Myocyte (in vitro differentiated cells): Measurements from ENCODE around the gene CHPF. TPM values are rescaled to one million over a fixed set of nuclear protein-coding genes. Genes with fewer than 3 reads are reported as not detected.
A peak's percentile ranks its signal among the peaks of the same experiment; 100 is the strongest.

Experiments
- DNase-seq: peaks from one replicate; pipeline ENCODE4 v3.0.0-alpha.2; 2012; ENCODE audit warnings: low read depth
- total RNA-seq: library from RNA; depleted of rRNA; stranded (reverse); fragments of >200 nt; gene quantifications from 2 replicates; pipeline ENCODE4 v1.2.3, GENCODE V29; 2014

Gene CHPF
- total RNA-seq, 1 donor from 2014 or later = 388 TPM

DNA sequence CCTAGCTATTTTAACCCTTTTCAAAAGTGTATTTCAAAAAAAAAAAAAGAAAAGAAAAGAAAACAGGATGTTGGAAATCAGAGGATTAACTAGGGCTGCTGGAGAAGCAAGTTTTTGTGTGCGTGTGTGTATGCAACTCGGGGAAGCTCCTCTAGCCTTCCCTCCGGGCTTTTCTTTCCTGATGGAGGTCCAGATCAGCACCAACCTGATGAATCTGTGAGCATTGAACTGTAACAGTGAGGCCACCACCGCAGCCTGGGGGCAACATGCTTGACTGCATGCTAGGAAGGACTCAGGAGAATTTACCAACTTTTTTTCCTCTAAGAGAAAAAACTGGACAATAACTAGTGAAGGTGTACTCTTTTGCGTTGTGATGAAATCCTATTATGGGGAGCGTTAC, 25.4 kb upstream of the CHPF start:
- no peak for DNase-seq

DNA sequence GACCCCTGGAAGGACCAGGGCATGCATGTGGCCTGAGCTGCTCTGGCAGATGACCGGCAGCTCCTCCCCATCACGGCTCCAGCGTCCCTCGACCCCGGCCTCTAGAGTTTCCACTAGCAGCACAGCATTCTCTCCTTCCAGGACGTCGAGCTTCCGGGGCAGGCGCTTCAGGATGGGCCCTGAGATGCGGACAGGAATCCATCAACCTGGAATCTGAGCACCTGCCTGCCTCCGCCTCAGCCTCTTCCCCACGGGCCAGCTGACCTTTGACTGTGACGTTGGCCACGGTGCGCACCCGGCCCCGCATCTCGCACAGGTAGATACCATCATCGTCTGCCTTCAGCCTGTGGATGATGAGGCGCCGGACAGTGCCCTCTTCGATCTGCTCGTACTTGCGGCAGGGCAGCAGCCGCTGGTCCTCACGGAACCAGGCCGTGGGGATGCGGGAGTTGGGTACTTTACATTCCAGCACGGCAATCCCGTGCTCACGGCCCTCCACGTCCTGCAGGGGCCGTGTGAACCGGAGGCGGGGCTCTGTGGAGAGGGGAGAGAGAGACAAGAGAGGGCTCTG, 24.3 kb upstream of the CHPF start:
- no peak for DNase-seq

DNA sequence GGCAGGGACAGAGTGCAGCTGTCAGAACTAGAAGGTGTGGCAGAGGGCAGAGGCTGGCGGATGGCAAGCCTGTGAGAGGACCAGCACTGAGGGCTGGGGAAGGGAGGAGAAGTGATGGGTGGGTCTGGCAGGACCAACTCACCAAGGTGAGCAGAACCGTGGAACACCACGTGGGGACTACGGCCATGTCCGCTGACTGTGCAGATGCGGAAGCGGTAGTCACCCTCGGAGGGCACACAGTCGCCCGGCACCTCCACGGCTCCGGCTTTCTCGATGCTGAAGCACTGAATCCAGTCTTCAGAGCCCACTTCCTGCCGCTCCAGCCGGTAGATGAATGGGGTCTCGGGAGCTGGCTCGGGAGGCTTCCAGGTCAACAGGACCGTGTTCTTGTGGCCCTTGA, 23.5 kb upstream of the CHPF start:
- no peak for DNase-seq

DNA sequence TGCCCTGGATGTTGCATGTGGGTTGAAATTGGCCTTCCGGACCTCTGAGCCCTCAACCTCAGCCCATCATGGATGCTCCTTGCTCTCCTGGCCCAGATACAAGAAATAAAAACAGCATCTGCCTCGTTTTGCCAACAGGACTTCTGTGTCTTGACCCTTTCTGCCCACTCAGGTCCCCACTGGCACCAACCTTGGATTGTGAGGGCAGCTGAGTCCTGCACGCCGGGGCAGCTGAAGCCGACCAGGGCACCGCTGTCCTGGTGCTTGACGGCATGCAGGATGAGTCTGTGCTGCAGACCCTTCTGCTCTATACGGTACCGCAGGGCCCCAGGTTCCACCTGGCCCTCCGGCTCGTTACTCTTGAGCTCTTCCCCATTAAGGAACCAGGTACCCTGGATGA, 23.0 kb upstream of the CHPF start:
- DNase-seq = no peak

DNA sequence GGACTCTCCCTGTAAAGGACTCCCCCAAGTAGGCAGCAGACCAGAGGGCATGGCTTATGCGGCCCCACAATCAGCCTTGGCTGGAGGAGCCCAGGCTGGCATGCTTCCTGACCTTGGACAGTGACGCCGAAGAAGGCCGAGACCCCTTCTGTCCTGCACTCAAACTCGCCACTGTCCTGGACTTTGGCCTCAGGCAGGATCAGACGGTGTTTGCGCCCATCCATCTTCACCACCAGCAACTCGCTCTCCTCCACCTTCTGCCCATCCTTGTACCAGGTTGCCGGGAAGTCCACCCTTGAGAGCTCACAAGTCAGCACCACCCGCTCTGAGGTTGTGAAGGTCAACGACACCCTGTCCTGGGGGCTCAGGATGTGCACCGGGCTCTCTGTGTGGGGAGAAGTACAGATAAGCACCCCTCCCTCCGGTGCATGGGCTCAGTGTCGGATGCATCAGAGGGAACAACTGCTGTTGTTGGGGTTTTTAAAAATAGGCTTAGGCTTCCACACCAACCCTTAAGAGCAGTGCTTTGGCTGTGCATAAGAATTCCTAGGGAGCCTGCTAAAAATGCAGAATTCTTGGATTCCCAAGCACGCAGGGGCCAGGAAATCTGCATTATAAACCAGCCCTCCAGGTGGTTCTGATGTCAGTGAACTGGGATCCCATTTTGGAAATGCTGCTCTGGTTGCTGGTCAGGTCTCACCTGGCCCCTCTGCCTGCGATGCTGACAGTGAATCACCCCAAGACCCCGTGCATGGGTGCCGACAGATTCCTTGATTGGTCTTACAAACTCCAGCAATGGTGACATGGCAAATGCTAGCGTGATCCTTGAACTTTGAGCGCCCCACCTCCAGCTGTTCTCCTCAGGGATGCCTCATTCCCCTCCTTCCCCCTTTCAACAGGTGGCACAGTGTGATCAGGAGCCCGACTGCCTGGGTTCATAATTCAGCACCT, 21.8 kb upstream of the CHPF start:
- no peak for DNase-seq

DNA sequence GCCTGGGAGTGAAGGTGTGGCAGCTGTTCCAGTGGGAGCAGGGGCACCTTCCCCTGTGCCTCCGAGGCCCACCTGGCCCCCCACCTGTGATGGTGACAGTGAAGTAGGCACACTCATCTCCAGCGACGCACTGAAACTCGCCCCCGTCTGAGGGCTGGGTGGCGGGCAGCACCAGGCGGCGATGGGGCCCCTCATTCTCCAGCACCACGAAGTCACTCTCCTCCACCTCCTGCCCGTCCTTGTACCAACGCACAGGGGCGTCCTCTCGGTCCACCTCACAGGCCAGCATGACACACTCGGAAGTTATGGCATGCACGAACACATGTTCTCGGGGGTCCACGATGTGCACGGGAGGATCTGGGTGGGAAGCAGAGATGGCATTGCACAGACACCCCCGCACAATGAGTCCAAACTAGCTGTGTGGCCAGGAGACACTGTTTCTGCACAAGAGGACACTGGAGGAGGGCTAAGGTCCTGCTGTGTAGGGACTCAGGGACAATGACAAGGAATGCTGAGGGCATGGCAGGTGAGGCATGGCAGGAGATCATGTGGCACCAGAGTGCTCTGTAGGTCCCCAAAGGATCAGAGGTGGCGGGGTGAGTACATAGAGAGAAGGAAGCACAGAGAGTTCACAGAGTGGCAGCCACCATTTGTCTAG, 19.8 kb upstream of the CHPF start:
- DNase-seq = no peak

DNA sequence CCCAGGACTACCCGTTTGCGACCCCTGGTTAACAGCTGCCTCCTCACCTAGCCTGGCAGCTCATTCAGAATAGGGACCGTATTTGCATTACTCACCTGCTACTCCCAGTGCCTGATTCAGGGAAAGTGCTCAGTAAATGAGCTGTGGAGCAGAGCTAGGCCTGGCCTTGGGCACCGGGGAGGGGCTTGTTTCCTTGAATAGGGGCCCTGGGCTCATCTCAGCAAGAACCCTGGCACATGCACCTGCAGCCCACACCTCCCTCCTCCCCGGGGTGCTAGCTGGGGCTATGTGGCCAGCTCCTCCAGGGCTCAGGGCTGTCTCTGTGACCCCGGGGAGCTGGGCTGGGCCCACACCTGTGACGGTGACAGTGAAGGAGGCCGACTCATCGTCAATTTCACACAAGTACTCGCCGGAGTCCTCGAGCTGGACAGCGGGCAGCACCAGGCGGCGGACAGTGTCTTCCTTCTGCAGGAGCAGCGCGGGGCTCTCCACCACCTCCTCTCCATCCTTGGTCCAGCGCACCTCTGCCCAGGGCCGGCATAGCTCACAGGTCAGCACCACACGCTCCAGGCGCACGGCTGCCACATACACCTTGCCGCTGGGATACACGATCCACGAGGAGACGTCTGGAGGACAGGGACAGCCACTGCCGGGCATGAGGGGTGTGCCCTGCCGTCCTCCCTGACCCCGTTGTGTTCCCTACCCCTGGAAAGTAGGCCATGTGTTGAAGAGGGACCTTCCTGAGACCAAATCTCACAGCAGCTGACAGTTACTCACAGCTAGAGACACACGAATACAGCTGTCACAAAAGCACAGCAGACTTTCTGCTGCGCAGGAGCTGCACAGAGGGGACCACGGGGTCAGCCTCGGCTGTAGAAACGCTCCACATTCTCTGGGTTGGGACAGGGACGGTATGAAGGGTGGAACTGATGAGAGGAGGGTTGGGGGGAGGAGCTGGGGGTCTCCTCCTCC, 18.7 kb upstream of the CHPF start:
- peak; percentile 39 for DNase-seq

DNA sequence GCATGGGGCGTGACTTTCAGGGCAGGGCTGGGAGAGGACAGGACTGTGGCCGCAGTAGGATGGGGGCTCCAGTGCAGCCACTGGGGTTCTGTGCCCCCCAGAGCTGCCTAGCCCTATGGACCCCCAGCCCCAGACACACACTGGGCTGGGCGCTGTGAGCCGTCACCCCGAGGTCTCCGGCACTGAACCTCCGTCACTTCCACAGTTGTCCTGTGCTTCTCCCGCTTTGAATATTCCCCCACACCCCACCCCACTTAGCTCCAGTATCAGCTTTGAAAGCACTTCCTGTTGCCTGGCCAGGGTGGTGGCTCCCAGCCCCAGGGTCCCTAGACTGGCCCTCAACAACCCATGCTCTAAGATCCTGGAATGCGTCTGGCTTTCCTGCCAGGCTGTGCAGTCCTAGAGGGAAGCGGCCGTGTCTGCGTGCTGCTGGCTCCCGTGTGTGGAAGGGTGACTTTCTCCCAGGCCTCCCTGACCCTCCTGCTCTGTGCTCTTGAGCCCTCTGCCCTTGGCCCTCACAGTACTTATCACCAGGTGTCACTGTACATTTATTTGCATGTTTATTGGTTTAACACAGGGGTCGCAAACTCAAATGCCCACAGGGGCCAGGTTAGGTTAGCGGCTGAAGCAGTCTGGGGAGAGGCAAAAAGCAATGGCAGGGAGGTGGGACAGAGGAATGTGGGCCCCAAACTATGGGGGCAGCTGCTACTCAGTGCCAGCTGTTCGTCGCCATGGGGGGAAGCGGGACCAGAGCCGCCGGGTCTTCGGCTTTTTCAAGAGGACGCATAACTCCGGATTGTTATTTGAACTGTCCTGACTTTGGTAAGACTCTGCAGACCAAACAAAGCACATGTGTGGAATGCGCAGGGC, 17.8 kb upstream of the CHPF start:
- DNase-seq = no peak

DNA sequence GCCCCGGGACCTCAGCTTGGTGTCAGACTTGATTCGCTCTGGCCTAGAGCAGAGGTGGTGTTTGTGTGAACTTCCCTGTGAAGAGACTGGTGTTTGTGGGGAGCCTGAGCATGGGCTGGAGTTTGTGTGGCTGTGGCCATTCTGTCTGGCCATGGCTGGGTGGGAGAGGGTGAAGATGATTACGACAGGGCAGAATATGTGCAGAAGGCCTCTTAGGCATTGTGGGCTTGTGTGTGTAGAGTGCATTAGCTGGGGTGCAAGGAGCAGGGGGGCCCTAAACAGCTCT, 17.2 kb upstream of the CHPF start:
- no peak for DNase-seq

DNA sequence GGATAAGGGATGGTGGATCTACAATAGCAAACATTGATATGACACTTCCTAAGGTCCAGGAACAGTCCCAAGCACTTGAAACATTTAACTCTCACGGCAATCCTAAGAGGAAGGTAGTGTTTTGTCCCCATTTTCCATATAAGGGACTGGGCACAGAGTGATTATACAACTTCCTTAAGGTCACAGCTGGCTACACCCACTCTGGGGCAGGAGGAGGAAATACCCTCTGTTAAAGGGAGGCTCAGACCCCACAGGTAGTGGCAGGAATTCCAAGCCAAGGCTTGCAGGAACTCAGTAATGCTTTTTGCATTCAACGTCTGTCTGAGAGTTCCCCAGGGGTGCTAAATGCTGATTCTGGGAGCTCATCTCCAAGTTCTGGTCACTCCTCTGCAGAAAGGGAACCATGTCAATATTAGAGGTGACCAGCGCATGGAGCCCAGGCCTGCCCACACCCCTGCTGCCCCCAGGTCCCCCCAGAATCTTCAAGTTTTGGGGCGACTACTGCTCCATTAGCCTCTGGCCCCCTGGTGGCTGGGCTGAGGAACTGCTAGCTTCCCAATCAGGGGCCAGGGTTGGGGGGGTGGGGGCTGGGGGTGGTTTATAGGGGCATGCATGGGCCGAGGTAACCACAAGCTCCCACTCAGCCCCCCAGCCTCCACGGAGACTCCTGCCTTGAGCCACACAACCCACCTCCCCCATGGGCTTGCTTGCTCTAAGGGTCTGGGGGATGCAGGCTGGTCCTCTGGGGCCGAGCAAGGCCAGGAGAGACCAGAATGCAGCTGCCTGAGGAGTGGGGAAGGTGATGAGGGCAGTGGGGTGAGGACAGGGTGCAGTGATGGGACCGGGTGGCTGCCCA, 16.7 kb upstream of the CHPF start:
- no peak for DNase-seq

DNA sequence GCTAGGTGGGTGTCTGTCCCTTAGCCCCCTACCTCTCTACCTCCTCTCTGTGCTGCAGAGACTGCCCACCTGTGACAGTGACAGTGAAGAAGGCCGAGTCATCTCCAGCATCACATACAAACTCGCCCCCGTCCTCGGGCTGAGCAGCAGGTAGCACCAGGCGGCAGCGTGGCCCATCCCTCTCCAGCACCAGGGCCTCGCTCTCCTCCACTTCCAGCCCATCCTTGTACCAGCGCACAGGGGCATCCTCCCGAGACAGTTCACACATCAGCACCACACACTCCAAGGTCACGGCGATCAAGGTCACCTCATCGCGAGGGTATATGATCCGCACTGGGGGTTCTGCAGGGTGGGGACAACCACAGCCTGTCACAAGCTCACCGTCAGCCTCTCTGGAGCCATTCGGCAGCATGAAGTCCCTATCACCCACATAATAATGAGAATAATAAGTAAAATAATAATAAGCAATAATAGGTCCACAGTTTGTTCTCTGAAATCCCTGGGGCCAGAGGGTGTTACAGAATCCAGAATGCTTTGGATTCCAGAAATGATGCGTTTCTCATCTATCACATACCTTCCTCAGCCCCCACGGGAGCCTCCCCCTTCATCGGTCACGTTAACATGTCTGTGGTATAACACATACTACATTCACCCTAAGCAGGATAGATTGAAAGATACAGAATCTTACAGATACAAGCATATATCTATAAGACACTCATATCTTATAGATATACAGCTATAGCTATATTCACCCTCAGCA, 15.7 kb upstream of the CHPF start:
- no peak for DNase-seq

DNA sequence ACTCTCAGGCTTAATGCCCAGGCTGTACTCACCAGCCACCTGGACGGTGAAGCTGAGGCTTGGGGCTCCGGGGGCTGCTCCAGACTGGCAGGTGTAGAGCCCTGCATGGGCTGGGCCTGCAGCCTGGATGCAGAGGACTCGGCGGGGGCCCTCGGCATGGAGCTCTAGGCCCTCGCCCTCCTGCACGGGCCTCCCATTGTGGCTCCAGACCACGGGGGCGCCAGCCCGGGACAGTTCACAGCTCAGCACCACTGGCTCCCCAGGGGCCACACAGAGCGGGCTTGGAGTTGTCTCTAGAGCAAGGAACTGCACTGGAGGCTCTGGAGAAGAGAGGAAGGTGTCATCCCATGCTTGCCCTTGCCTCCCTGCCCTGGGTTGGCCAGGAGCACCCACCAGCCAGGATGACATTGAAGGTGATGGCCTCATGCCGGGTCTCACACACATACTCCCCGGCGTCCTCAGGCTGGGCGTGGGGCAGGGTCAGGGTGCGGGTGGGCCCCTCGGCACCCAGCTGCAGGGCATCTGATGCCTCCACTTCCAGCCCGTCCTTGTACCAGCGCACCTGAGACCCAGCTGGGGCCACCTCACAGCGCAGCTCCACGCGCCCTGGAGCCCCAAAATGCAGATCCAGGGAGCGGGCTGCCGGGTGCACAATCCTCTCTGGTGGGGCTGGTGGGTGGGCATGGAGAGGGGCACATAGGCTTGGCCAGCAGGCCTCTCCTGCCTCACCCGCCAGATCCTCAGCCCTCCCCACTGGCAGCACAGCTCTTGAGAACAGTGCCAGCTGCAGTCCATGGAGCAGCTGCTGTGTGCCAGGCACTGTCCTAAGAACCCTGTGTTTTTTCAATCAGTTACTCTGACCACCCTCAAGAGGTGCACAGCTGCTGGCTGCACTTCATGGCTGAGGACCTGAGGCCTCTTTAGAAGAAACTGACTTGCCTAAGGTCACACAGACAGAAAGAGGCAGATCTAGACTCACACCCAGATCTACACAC, 14.5 kb upstream of the CHPF start:
- no peak for DNase-seq

DNA sequence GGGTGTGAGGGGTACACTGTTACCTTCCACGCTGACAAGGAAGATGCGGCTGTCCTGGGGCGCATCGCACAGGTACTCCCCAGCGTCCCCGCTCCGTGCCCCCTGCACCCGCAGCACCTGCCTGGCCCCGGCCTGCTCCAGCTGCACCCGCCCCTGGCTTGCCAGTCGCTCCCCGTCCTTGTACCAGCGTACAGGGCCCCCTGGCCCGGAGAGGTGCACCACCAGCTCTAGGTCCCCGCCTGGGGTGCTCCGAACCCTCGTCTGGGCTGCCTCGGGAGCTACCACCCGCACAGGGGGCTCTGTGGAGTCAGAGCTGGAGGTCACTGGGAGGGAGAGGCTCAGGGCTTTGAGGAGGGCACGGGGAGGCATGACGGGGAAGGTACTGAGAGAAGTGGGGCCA, 13.7 kb upstream of the CHPF start:
- DNase-seq = no peak

DNA sequence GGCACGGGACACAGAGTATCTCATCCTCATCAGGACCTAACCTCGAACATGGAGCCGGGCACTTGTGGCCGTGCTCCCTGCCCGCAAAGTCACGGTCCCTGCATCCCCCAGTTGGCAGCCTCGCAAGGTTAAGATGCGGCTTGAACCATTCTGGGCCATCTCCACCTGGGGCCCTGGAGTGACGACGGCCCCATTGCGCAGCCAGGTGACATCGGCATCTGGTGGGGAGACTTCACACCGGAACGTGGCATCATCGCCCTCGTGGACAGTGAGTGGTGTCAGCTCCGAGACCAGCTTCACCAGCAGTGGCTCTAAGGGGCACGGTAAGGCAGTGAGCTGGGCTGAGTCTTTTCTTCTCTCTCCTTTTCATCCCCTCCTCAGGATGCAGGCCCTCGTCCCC, 12.8 kb upstream of the CHPF start:
- DNase-seq = no peak

DNA sequence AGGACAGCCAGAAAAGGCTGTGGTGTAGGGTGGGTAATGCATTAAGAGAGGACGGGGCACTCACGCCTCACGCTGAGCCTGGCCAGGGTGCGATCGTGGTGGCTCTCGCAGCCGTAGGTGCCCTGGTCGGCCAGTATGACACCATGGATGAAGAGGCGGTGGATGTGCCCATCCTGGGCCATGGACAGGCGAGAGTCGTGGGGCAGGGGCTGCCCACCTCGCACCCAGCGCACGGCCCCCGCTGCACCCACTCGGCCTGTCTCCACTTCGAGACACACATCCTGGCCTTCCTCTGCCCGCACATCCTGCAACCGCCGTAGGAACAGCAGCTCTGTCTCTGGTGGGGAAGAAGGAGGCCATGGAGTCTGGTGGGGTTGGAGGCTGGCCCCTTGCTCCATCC, 12.3 kb upstream of the CHPF start:
- DNase-seq = no peak

DNA sequence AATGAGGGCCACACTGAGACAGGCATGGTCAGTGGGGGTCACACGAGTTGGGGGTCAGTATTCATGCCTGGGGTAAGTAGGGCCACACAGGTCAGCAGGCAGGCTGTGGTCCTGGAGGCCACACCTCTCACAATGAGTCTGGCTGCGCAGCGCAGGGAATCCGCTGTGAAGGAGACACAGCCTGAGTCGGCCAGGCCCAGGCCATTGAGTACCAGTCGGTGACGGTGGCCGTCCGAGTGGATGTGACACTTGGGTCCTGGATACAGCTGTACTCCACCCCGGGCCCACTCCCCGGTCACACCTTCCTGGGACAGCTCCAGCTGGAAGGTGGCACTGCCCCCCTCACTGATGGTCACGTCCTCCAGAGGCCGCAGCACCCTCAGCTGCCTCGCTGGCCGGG, 10.7 kb upstream of the CHPF start:
- no peak for DNase-seq

DNA sequence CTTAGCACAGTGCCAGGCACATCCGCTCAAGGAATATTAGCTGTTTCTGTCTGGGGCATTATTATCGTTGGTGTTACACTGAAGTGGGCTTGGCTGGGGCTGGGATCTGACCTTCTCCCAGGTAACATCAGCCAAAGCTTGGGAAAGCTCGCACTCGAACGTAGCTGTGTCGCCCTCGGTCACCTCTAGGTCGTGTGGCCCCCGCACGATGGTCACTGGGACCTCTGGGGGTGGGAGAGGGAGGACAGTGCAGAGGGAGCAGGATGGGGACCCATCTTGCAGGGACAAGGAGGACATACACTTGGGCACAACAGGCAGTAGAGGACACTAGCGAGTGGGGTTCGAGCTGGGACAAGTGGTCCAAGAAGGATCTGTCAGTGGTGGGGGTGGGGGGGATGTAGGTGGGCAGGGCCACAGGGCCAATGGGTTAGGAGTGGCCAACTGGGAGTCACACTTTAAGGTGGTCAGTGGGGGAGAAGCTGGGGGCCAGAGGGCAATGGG, 9.9 kb upstream of the CHPF start:
- DNase-seq = no peak

DNA sequence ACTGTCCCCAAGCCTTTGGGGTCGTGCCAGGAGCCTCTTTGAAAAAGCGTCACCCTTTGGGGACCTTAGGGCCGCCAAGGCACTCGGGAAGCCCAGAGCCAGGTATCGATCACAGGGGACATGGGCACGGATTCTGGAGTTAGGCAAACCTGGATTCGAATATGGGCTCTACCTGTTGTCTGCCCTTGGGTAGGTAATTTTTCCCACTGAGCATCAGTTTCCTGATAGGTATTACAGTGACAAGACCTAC, 9.5 kb upstream of the CHPF start:
- no peak for DNase-seq
